HG02763 (cell line): ENCODE measurements around the gene RSU1.

Source experiments
- ATAC-seq: cut with Tn5 transposase; IDR thresholded peaks from one replicate; pipeline ENCODE4 v1.9.1; 2021; ENCODE audit warnings: mild to moderate bottlenecking, moderate library complexity; ENCODE audit not compliant: unreplicated experiment

RSU1 gene

DNA sequence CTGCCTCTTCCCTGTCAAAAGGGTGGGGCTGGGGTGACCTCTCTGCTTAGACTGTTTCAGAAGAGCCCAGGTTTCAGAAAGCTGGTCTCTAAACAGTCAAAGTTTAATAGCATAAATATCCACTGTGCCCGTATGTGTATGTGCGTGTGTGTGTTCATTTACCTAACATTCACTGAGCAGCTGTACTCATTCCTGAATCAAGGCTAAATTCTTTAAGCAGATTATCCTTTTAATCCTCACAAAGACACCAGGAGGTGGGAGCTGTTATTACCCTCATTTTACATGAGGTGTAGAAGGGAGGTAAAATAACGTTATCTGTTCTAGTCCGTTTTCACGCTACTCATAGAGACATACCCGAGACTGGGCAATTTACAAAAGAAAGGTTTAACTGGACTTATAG lies 72.2 kb downstream of the RSU1 start:
- no peak for ATAC-seq

DNA sequence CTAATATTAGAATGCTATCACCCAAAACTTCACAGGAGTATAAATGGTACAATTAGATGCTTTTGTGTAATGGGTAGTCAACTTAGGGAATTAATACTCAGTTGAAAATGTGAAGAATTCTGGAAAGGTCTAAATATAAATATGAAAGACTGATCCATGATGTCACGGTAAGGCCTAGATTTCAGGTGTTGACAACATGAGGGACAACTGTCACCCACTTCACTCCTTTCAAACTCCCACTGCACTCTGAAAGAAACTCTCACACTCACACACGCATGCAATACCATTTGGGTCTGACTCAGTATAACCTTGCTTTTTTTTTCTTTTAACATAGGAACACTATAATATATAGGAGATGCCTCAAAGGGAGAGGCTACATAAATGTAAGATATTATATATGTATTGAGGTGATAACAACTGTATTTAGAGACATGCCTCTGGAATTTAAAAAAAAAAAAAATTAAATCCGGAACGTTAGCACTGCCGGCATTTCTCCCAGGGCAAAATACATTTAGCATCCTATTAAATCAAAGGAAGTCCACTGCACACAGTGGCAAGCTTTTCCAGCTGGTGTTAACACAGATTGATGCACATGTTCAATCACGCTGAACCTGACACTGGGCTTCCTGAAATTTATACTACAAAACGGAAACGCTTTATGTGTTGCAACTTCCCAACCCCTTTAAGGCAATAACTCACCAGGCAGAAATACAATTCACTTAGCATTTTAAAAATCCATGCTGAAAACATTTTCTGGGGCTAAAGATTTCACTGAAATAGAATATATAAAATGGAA lies 74.9 kb downstream of the RSU1 start:
- ATAC-seq = no peak

DNA sequence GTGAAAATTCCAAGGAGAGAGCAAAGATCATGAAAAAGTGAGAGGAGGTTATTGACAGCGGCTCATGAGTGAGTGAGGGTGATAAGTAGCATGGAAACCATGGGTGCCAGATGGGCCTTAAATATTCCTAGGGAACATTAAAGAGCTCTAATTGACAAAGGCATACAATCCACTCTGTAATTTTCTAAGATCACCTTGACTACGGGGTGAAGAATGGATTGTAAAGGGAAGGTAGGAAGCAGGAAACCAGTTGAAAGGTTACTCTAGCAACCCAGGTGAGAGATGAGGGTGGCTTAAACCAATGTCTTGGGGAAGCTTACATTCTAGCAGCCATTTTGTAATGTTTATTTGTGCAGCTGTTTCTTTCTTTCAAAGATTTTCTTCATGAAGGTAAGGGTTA lies 75.7 kb downstream of the RSU1 start:
- no peak for ATAC-seq

DNA sequence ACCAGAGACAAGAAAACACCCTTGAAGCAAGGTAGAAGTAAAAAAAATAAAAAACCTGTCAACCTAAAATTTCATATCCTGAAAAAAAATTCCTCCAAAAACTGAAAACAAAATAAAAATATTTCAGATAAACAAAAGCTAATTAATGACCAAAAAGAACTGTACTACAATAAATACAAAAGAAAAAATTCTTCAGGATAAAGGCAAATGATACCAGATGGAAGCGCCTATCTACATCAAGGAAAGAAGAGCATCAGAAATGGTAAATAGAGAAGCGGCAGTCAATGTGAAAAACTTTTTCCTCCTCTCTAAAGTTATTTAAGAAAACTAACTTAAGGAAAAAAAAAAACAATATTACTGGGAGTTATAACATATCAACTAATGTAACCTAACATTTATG lies 79.8 kb downstream of the RSU1 start:
- no peak for ATAC-seq

DNA sequence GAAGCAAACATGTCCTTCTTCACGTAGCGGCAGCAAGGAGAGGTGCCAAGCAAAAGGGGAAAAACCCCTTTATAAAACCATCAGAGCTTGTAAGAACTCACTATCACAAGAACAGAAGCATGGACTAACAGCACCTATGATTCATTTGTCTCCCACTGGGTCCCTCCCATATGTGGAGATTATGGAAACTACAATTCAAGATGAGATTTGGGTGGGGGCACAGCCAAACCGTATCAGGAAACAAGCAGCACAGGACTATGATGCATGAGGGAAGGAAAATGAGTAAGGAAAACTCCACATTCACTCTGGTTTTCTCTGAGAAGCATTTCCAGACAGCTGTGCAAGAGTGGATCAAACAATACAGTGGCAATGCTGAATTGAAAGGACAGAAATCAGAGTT lies 81.6 kb downstream of the RSU1 start:
- ATAC-seq = no peak

DNA sequence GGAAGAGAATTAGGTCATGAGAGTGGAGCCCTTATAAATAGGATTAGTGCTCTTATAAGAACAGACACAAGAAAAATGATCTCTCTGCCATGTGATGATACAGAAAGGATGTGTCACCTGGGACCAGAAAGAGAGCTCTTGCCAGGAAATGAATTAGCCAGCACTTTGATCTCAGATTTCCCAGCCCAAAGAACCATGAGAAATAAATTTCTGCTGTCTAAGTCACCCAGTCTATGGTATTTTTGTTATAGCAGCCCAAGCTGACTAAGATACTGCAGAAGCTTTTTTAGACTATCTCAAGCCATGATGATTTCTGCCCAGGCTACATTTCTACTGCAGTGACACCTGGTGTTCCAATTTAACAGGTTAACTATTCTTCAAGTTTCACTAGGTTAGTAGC lies 84.8 kb downstream of the RSU1 start:
- no peak for ATAC-seq

DNA sequence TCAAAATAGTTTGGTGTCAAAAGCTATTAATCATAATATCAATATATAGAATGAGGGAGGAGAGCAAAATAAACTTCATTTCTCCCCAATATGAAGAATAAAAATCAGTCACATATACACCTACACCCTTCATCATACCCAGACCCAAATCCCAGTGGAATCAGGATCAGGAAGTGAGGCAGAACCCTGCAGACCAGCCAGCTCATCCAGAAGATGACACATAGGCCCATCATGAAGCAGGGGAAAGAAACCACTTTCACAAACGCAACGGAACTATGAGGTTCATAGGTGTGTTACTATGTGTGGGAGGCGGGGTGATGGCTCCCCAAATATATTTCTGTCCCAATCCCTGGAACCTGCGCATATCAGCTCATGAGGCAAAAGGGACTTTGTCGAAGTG lies 89.0 kb downstream of the RSU1 start:
- ATAC-seq = no peak

DNA sequence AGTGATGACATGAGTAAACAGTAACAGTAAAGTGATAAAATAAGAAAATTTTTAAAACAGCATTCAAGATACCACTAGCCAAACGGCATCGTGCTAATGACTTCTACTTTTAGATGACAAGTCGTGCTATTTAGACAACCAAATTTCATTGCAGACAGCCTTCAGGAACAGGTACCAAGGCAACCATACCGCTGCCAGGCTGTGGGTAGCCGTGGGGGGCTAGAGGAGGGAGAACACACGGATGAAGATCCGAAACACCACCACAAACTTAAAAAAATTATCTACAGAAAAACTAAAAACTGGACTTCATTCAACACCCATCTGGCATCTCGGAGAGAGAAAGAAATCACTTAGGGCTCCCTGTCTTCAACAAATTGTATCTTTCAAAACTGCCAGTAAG lies 89.6 kb downstream of the RSU1 start:
- no peak for ATAC-seq

DNA sequence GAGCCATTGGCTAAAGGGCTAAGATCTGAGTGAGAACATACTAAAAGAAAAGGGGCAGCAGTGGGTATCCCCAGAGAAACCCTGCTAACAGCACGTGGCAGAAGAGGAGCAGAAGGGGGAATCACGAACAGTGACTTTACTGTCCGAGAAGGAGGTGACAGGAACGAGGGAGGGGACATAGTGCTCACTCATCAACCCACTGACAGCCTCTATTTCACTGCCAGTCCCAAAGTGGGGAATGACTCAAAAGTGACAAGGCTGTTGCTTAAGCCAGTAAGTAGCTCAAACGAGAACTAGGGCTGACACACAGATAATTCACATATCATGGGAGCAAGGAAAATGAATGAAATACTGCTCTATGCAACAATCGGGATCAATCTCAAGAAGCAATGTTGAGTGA lies 92.7 kb downstream of the RSU1 start:
- no peak for ATAC-seq

DNA sequence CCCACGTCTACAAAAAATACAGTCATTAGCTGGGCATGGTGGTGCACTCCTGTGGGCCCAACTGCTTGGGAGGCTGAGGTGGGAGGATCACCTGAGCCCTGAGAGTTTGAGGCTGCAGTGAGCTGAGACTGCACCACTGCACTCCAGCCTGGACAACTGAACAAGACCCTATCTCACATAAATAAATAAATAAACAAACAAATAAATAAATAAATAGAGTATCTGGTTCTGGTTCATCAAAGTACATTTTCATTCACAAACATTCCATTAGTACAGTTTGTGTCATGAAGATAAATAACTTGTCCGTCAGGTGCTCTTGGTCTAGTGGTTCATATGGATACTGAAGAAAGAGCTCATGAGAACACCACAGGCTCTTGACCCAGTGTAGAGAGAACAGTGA lies 96.4 kb downstream of the RSU1 start:
- no peak for ATAC-seq

DNA sequence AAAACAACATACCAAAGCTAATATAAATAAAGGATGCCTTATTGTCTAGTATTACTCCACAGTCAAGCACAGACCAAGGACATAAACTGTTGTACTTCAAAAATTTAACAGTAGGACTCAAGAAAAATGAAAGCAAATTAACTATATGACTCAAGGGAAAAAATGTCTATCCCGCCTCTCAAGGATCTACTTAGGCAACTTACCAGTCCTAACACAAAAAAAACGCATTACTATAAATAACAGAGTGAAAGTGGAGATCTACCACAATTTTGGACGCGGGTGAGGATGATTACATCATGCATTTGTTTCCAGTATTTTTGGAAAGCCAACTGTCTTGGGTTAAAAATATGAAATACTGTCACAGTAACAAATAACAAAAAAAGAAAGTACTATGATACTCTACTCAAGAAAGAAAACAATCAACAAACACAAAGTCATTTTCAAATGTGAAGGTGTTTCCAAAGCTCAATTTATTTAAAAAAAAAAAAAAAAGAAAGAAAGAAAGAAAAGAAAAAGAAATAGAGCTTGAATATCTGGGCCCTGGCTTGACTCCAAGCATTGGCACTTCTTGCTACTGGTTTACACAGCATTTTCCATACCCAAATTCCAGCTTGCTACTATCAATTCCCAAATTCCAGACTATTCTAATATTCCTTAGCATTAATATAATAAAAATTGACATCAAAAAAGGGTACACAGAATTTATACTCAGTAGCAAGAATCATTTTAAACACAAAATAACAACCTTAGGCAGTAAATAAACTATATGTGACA lies 99.4 kb downstream of the RSU1 start:
- ATAC-seq = no peak

DNA sequence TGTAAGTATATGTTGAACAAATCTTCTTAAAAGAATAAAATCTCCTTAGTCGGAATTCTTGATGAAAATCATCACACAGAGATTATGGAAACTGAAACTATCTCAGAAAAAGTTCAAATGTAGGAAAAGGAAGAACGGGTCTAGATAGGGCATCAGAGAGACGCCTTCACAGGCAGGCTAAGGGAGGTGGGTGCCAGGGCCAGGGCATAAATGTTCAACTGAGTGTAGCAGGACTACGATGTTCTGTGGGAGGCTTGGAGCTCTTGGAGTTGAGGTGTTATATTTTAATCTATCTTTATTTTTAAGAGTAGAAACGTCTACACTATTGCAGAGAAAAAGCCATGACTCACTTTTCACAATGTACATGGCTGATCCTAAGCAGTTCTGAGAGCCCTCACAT lies 101.2 kb downstream of the RSU1 start:
- no peak for ATAC-seq

DNA sequence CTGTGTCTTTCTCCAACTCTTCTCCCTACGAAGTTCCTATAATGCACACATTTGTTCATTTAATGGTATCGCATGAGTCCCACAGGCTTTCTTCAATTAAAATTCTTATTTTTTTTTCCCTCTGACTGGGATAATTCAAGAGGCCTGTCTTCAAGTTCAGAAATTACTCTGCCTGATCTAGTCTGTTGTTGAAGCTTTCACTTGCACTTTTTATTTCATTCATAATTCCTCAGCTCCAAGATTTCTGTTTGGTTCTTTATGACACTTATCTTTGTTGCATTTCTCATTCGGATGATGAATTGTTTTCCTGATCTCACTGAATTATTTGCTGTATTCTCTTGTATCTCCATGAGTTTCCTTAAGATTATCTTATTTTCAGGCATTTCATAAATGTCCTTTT lies 103.9 kb downstream of the RSU1 start:
- no peak for ATAC-seq

DNA sequence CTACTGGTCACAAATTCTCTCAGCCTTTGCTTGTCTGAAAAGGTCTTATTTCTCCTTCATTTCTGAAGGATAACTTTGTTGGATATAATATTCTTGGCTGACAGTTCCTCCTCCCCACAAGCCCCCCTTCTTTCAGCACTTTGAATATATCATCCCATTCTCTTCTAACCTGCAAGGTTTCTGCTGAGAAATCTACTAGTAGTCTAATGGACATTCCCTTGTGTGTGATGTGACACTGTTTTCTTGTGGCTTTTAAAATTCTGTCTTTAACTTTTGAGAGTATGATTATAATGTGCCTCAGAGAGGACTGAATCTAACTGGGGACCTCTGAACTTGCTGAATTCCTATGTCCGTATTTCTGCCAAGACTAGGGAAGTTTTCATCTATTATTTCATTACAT lies 104.3 kb downstream of the RSU1 start:
- no peak for ATAC-seq

DNA sequence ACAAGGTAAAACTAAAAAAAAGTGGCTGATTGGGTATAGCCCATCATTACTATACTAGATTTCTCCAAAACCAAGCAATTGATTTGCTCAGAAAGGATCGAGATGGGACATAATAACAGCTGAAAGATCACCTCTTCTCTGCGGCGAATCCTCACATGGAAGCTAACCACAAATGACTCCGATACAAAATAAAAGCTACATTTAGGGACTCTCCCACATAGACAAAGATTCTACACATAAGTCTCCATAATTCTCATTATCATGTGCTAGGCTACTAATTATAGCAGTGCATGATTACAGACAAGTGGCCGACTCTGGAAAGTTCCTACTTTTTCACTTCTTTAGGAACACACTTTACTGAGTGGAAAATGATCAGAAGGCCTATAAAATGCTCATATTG lies 116.9 kb downstream of the RSU1 start:
- ATAC-seq = no peak

DNA sequence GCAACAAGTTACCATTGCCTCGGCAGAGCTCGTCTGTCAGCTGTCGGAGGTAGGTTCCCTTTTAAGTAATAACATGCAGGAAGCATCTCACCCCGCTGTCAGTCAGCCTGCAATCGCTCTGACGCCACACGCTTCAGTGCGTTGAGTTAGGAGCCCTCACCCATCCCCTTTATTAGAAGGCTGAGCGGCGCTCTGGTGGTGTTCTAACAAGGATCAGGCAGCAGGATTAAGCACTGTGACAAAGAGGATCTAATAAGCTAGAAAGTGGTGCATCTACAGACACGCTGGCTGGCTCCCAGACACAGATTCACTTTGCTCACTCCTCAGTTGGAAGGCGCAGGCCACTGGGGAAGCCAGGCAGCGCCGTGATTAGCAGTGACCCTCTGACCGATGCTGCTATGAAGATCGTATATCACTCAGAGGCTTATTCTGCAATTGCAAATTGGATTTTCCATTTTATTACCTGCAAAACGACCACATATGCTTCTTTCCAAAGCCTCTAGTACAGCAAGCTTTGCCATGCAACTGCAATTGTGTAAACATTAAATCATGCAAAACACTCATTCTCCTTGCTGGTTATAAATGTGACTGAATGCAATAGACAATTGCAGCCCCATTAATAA lies 117.7 kb downstream of the RSU1 start:
- ATAC-seq = no peak

DNA sequence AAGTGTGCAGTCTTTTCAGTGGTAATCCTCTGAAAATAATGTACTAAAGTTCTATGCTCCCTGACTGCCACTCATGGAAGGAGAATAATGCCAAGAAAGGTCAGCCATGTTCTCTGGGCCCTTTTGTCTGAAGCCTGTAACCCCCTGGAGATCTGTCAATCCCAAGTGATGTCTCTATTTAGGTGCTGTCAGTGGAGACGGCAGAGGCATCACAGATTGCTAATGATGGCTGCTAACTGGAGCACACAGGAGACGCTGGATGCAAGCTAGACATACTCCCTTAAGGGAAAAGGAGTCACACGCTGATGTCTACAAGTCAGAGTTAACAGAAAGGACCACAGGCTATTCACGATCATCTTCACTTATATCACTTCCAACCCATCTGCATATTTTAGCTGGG lies 118.8 kb downstream of the RSU1 start:
- no peak for ATAC-seq

DNA sequence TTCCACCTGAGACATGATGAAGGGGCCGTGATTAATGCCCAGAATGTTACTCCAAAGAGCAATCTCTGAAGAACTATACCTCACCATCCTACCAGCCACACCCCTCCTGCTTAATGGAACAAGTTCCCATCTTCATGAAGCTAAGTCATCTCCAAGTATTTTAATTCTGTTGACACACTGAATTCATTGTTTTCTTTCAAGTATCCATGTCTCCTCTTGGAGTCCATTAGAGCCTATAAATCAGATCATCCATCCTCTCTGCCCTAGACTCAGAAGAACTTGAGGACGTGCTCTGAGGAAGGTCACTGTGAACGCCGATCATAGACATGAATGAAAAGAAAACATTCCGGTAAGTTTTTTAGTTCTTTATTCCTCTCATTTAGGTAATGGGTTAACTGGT lies 126.8 kb downstream of the RSU1 start:
- no peak for ATAC-seq

DNA sequence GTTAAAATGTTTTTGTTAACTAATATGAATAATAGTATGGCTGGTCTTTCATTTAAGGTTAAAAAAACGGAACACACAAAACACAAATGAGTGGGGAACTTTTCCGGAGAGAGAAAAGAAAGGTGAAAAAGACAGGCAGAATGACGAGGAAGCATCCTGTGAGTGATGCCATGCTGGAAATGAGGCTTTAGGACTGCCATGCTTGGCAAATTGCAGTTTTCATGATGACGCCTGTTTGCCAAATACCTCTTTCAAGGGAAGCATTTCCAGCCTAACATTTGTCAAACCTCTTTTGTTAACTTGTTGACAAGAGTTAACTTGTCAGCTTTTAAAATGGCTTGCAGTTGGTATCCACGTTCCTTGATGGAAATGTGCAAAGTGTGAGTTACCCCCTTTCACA lies 127.5 kb downstream of the RSU1 start:
- no peak for ATAC-seq

DNA sequence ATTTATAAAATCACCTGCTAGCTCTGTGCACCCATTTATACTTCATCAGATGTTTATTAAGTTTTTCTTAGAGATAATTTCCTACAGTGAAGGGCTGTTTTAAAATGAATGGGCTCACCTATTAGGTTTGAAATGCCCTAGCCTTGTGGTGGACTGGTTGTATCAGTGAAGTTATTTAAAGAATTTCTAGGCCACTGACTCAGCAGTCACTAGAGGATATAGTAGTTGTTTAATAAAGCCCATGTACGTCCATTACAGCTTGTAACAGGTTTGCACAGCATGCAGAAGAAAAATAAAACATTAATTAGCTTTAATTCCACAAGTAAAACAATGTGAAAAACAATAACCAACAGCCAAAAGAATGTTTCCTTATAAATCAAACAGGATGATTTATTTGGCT lies 128.0 kb downstream of the RSU1 start:
- no peak for ATAC-seq

DNA sequence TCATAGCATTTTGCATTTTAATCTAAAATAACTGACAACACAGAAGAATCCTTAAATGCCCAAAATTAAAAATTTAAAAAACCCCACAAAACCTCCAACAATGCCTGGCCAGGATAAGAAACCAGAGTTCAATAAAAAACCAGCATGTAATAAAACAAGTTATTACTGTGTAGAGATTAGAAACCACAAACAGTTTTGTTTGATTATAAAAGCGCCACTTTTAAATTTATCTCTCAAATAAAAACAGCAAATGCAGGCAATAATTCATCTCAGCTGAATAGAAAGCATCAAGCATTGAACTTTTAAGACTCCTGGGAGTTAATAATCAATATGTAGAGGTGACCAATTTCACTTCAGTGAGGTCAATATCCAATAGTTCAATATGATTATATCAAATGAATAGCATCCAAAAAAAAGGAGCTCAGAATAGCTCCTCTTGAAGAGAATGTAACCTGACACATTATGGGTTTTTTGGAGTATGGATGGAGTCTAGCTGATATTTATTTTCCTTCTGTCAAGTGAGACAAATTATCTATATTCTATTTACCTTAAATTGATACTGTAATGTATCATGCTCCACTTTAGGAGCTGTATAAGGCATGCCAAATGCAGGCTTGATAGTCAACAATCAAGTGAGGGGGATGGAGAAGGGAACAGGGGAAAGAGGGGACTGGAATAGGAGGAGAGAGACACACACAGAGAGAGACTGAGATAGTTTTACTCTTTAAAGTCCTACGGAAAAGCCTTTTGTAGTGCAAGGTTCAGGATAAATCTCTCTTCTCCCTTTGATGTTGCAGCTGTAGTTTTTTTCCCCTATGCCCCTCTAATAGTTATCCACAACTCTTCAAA lies 130.9 kb downstream of the RSU1 start:
- ATAC-seq = no peak
